Choroid plexus epithelial cell (primary cell): ENCODE results near the gene RALGPS1.

Source experiments
- DNase-seq: peaks from one replicate; pipeline ENCODE4 v3.0.0-alpha.2; 2010; ENCODE audit warnings: low read depth
- H3K4me3 ChIP-seq: 2 replicates; pipeline ENCODE4 v1.5.1; 2011; ENCODE audit warnings: low read depth, mild to moderate bottlenecking, control low read depth, low read length, moderate library complexity
- TF ChIP-seq, protein P1 (sequence below): conservative IDR thresholded peaks from 2 replicates; pipeline ENCODE4 v1.5.1; 2011; ENCODE audit warnings: low read depth, mild to moderate bottlenecking, control low read depth, inconsistent platforms, low read length, moderate library complexity

RALGPS1 gene

GRCh38 chr9:127138444-127138843, 223.9 kb downstream of the RALGPS1 start:
- no peak for DNase-seq
- no peak overlapping the region for H3K4me3 ChIP-seq
- TF ChIP-seq, protein P1, sequence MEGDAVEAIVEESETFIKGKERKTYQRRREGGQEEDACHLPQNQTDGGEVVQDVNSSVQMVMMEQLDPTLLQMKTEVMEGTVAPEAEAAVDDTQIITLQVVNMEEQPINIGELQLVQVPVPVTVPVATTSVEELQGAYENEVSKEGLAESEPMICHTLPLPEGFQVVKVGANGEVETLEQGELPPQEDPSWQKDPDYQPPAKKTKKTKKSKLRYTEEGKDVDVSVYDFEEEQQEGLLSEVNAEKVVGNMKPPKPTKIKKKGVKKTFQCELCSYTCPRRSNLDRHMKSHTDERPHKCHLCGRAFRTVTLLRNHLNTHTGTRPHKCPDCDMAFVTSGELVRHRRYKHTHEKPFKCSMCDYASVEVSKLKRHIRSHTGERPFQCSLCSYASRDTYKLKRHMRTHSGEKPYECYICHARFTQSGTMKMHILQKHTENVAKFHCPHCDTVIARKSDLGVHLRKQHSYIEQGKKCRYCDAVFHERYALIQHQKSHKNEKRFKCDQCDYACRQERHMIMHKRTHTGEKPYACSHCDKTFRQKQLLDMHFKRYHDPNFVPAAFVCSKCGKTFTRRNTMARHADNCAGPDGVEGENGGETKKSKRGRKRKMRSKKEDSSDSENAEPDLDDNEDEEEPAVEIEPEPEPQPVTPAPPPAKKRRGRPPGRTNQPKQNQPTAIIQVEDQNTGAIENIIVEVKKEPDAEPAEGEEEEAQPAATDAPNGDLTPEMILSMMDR = no peak

DNA sequence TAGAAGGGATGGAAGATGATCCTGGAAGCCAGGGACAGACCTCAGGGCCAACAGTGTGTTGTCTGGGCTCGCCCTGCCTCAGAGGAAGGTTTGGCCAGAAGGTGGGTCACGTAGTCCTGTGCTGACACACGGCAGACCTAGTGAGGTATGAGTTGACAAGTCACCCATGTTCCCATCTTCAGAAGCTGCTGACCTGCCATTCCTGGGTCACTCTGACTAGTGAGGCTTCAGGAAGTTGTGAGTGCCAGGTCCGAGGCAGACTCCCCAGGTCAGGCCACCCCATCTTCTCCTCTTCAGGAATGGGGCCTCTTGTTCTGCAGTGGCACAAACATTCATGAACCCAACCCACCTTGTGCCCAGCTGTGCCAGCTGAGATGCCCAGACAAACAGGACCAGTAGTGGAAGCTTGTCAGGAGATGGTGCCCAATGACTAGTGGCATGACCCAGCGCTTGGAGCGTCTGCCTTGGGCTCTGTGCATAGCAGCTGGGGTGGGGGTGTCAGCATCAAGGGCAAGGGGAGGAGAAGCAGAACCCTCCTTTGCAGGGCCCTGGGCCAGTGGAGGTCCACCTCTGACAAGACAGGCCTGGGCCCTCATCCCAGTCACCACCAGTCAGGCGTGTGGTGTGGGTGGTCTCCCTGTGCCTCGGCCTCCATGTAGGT, 224.6 kb downstream of the RALGPS1 start:
- TF ChIP-seq, protein P1 = no peak
- DNase-seq = no peak
- H3K4me3 ChIP-seq = no peak overlapping the region

DNA sequence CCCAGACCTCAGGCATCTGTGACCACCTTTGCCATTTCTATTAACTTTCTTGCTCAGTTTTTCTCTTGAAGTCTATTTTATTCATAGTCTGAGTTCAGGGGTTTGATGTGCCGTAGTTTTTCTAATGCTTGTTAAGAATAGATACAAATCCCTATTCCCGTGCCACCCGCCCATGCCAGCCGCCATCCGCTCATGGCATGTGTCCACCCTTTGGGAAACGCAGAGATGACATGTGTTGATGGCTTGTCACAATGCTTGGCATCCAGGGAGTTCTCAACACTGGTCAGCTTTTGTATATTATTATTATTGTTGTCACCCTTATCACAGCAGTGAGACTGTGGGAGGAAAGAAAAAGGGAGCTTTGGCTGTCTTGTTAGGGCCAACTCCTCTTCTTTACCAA, 225.2 kb downstream of the RALGPS1 start:
- no peak for DNase-seq
- TF ChIP-seq, protein P1 = no peak
- H3K4me3 ChIP-seq = no peak overlapping the region

GRCh38 chr9:127140181-127140580, 225.6 kb downstream of the RALGPS1 start:
- no peak overlapping the region for H3K4me3 ChIP-seq
- DNase-seq = no peak
- TF ChIP-seq, protein P1 = no peak

GRCh38 chr9:127140842-127141675, 226.5 kb downstream of the RALGPS1 start:
- H3K4me3 ChIP-seq = no peak overlapping the region
- DNase-seq = no peak
- TF ChIP-seq, protein P1 = no peak

DNA sequence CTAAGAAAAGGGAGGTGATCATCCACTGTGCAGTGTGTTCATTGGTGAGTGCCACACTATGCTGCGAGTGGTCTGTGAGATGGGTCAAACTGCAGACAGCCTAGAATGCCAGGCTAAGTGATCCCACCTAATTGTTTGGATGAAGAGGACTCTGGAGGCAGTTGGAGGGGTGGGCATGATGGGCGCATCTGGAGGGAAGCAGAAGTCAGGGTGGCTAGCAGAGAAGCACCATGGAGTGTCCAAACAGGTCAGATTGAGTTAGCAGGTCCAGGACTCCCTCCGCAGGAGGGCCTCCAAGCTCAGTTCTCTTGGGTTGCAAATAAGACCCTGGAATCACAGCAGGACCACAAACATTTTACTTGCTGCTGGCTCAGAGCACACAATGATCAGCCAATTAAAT, 227.7 kb downstream of the RALGPS1 start:
- no peak overlapping the region for H3K4me3 ChIP-seq
- TF ChIP-seq, protein P1 = no peak
- no peak for DNase-seq
